SH-SY5Y (cell line): ENCODE measurements around the gene PCGF3.

Experiments used
- GATA2 ChIP-seq: IDR thresholded peaks from 2 replicates; pipeline ENCODE4 v1.6.1; 2011; ENCODE audit warnings: mild to moderate bottlenecking, low read depth, low read length
- GATA3 ChIP-seq: IDR thresholded peaks from 2 replicates; pipeline ENCODE4 v1.6.1; 2011; ENCODE audit warnings: low read depth, mild to moderate bottlenecking, low read length, moderate library complexity

DNA sequence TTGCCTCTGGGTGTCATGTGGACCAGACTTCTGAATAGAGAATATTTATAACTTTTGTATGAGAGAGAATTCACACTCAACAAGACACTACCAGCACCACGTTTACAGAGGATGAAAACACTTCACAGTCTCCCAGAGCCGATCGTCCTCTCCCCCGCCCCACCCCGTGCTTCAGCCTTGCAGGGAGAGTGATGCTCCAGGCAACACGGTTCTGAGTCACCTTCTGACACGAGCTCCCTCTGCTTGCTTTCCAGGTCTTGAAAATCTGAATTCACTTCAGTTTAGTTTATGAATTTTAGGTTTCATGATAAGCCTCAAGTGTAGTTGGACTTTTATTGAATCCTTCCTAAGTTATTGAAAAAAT, 60.5 kb downstream of the PCGF3 start:
- no peak for TF ChIP-seq GATA2
- no peak for TF ChIP-seq GATA3
